Measurements from ENCODE around the gene RPL28.

RPL28 gene

DNA sequence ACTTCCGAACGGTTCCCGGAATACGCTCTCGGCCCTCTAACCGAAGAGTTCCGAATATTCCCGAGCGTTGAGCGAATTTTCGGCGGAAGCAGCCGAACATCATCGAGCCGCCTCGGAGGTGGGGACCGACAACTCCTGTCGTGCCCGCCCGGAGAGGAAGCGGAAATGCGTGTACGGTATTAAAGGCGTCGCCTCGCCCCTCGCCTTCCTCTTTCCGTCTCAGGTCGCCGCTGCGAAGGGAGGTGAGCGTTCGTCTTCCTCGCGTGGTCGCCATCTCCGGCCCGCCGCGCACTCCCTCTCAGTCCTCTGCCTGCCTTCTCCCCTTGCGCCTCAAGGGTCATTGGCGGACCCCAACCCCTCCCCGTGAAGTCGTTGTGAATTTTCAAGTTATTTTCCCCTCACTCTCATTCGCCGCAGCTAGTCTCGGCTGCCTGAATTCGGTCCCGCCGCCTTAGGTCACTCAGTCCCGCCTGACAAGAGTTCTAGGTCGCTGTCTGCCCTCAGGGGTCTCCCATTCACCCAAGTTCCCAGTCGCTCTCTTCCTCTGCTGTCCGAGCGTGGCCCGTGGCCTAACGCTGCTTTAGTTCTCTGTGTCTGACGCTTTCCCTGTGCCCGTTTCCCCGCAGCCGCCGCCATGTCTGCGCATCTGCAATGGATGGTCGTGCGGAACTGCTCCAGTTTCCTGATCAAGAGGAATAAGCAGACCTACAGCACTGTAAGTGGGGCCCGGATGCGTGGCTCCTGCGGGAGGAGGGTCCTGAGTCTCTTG, at the start of gene RPL28:
Gene RPL28, plus strand, starts transcription at position 209 of the 769 bp plus-strand sequence. Its CDS starts 426 bp downstream, at position 635.
- TF ChIP-seq GATA3 (IDR thresholded peaks at IDR 0.05; ENCODE audit: low read depth, low read length) (no peak), GATA2 (IDR thresholded peaks at IDR 0.05; ENCODE audit: low read depth, low read length) (no peak)

- TF ChIP-seq GATA3 (IDR thresholded peaks at IDR 0.05; ENCODE audit: low read depth, low read length) = no peak
- TF ChIP-seq GATA2 (IDR thresholded peaks at IDR 0.05; ENCODE audit: low read depth, low read length) = no peak
These were observed 49.6 kb upstream of the RPL28 start for GRCh38 chr19:55336101-55336500.

DNA sequence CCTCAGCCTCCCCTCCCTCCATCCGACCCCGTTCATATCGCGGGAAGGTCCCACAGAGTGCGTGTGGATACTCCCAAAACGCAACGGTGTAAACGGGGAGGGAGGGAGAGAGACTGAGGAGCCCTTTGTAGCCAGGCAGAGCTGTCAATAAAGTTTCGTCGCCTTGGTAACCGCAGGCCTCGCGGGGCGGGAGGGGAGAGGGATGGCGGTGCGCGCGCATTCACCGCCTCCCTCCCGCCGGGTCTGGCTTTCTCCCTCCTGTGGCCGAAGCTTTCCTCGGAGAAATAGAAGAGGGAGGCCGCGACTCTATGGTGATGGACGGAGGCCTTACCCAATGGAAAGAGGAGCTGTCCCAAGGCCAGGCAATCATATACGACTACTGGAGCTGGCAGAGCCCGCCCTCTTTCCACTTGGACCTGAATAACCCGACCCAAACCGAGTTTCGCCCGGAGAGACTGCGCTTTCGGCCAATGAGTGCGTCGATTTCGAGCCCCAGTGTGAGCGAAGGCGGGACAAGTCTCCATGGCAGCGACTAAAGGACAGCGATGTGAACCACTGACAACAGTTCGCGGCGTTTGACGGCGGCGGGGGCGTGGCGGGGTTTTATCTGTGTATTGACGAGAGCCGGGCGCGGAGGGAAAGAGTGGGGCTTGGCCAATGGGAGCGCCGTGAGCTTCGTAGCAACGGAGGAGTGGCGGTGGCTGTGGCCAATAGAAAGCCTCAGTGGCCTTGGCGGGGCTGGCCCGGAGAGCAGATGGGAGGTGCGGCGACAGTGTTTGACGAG, 46.4 kb upstream of the RPL28 start, which contains the start of gene KMT5C:
Gene KMT5C, plus strand, starts transcription at position 772 of the 784 bp plus-strand sequence. CDS start 2,061 bp downstream, outside the sequence.
- TF ChIP-seq GATA2 (IDR thresholded peaks at IDR 0.05; ENCODE audit: low read depth, low read length) (peak; percentile 76), GATA3 (IDR thresholded peaks at IDR 0.05; ENCODE audit: low read depth, low read length) (no peak)

DNA sequence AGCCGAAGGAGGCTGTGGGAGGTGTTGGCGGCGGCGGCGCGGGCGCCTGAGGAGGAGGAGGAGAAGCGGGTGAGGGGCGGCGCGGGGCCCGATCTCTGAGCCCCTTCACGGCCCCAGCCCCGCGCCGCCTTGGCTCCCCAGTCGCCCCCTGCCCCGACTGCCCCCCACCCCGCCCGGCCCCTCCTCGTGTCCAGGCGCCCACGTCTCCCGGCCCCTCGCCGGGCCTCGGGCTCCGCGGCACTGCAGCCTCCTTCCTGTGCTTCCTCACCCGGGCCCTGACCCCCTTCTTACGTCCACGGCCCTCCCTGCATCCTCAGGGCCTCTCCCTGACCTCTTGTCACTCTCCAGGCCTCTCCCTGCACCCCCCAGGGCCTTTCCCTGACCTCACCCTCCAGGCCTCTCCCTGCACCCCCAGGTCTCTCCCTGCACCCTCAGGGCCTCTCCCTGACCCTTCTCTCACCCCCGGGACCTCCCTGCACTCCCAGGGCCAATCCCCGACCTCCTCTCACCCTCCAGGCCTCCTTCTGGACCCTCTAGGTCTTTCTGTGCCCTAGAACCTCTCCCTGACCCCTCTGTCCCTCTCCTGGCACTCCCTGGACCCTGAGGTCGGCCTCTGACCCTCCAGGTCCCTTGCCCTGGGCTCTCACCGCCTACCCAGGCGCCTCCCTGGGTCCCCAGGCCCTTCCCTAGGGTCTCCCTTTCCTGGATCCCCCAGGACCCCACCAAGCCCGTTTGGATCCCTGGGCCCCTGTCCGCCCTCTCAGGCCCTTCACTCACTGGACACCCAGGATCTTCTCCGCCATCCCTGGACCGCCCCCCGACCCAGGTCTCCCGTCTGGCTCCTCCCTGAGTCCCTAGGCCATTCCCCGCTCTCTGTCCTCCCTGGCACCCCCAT, 45.6 kb upstream of the RPL28 start:
- TF ChIP-seq GATA2 (IDR thresholded peaks at IDR 0.05; ENCODE audit: low read depth, low read length) = no peak; the same call in 1 of the 2 replicates
- no peak for TF ChIP-seq GATA3 (IDR thresholded peaks at IDR 0.05; ENCODE audit: low read depth, low read length)

DNA sequence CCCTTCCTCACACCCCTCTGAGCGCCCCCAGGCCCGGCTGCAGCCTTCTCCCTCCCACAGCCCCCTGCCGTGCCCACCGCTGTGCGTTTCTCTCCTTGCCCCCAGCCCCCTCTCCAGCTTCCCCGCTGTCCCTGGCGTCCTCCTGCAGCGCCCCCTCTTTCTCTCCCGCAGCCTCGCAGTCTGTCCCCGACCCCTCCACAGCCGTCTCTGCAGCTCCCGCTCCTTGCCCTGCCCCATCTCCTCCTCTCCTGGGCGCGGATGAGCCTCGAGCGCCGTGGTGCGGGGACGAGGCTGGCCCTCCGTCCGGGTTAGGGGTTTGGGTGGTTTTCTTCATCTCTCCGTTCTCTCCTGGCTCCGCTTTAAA, 45.0 kb upstream of the RPL28 start:
- TF ChIP-seq GATA3 (IDR thresholded peaks at IDR 0.05; ENCODE audit: low read depth, low read length) (no peak), GATA2 (IDR thresholded peaks at IDR 0.05; ENCODE audit: low read depth, low read length) (no peak)

- TF ChIP-seq GATA2 (IDR thresholded peaks at IDR 0.05; ENCODE audit: low read depth, low read length) = no peak
- TF ChIP-seq GATA3 (IDR thresholded peaks at IDR 0.05; ENCODE audit: low read depth, low read length) = no peak
These were observed 44.6 kb upstream of the RPL28 start for GRCh38 chr19:55341171-55341588.

DNA sequence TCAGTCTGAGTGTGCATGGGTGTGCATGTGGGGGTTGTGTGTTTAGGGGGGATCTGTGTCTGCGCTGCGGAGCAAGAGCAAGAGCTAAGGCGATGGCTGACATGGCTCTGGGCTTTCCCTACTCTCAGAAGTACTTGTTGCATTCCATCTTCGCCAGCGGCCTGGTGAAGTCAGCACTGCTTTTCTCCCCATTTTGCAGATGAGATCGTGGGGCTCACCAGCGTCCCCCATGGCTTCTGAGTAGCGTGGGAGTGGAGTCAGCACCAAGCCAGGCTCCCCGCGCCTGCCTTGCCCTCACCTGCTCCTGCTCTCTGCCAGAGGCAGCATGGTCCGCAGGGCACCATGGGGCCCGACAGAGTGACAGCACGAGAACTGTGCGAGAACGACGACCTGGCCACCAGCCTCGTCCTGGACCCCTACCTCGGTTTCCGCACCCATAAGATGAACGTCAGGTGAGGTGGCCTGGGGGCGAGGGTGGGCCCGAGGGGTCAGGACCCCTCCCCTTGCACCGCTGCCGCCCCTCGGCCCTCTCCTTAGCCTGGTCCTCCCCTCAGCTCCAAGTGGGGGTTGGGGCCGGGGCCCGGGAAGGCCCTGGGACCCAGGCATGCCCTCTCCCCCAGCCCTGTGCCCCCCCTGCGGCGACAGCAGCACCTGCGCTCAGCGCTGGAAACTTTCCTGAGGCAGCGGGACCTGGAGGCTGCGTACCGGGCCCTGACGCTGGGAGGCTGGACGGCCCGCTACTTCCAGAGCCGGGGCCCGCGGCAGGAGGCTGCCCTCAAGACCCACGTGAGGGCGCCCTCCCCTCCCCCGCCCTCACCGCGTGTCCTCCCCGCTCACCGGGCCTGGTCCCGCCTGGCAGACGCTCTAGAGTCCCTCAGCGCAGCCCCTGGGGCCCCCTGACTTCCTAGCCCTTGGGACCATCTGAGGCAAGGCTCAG, 43.9 kb upstream of the RPL28 start:
- no peak for TF ChIP-seq GATA2 (IDR thresholded peaks at IDR 0.05; ENCODE audit: low read depth, low read length)
- TF ChIP-seq GATA3 (IDR thresholded peaks at IDR 0.05; ENCODE audit: low read depth, low read length) = no peak

DNA sequence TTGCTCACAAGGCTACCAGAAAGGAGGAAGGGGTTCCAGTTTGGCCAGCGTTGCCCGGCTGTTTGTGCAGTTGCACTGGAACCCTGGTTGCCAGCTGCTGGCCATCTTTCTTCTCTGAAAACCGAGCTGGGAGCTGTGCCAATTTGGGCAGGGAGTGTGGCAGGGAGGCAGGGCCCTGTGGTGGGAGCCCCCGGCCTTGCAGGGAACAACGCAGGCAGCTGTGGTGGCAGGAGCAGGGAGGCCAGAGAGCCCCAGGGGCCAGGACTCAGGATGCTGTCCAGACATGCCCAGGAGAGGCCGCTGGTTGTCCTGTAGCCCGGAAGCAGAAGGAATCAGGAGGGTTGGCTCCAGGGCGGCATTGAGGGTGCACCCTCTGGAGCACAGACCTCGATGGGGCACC, 41.3 kb upstream of the RPL28 start:
- TF ChIP-seq GATA3 (IDR thresholded peaks at IDR 0.05; ENCODE audit: low read depth, low read length) (no peak), GATA2 (IDR thresholded peaks at IDR 0.05; ENCODE audit: low read depth, low read length) (no peak)

- TF ChIP-seq GATA2 (IDR thresholded peaks at IDR 0.05; ENCODE audit: low read depth, low read length) (no peak), GATA3 (IDR thresholded peaks at IDR 0.05; ENCODE audit: low read depth, low read length) (no peak)
These were observed 40.5 kb upstream of the RPL28 start for GRCh38 chr19:55345101-55345817.

- TF ChIP-seq GATA3 (IDR thresholded peaks at IDR 0.05; ENCODE audit: low read depth, low read length) (no peak), GATA2 (IDR thresholded peaks at IDR 0.05; ENCODE audit: low read depth, low read length) (no peak)
These were observed 39.7 kb upstream of the RPL28 start for GRCh38 chr19:55345818-55346724.

DNA sequence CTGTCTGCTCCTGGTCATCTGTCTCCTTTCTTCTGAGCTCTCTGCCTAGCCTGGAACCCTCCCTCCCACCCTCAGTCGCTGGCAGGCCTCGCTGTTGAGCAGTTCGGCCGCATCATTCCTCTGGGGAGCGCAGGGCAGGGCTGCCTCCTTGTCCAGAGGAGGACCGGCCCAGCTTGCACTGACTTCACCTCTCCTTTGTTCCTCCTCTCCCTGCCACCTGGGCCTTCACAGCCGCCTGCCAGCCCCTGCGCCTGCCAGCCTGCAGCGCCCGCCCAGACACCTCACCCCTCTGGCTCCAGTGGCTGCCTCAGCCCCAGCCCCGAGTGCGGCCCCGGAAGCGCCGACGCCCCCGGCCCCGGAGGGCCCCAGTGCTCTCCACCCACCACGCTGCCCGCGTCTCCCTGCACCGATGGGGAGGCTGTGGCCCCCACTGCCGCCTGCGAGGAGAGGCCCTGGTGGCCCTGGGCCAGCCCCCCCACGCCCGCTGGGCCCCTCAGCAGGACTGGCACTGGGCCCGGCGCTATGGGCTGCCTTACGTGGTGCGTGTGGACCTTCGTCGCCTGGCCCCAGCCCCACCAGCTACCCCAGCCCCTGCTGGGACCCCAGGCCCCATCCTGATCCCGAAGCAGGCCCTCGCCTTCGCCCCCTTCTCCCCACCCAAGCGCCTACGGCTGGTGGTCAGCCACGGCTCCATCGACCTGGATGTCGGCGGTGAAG, 38.8 kb upstream of the RPL28 start:
- no peak for TF ChIP-seq GATA3 (IDR thresholded peaks at IDR 0.05; ENCODE audit: low read depth, low read length)
- TF ChIP-seq GATA2 (IDR thresholded peaks at IDR 0.05; ENCODE audit: low read depth, low read length) = no peak
